NCI-H1436 treated with DMSO at 0.1 percent for 48 hours (cell line): ENCODE measurements around the gene GRIN1.
A peak's percentile ranks its signal among the peaks of the same experiment; 100 is the strongest.

Experiments
- DNase-seq: peaks from one replicate; lab custom pipeline; 2025; lab: John Stamatoyannopoulos, UW

The GRIN1 gene

DNA sequence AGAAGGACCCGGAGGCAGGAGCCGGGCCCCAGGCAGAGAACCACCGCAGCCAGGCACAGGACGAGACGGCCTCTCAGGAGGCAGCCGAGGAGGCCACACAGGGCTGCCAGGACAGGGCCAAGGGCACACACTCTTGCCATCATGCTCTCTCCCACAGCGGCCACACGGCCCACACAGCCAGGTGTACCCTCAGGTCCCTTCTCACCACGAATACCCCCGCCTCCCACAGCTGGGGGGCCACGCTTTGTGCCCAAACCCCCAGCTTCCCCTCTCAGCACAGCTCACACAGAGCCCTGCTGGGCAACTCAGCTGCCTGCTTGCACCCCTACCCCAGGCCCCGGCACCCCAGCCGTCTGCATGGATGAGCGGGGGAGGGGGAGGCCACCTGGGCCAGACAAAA is 54.8 kb downstream of the GRIN1 start:
- DNase-seq = no peak

DNA sequence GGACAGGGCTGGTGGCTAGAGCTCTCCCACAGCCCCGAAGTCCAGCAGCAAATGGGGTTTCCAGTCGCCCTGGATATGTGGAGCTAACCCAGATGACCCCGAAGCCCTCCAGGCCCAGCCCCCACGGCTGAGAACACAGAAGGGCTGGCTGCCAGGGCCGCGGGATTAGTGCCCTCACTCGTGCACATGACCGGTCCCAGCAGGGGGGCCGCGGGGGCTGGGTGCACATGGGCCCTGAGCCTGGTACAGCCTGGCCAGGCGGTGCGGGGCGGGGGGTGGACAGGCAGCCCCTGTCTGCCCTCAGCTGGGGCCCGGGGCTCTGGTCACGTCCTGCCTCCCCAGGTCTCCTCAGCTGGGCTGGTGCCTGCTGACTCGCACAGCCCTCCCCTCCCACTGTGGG is 55.4 kb downstream of the GRIN1 start:
- DNase-seq = no peak

DNA sequence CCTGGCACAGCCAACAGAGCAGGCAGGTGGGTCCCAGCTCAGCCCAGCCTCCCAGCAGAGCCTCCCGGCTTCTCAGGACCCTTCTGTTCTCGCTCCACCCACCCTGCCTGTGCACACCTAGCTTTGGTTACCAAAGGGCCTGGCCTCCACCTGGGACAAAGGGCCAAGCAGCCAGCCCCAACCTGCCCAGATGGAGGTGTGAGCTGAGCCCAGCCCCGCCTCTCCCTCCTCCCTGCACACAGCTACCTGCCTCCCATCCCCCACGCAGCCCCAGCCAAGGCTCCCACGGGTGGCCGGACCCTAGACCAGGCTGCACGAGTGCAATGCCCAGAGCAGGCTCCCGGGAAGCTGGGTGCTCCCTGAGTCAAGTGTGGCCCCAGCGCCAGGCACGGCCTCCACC is 56.0 kb downstream of the GRIN1 start:
- DNase-seq = peak; percentile 22

DNA sequence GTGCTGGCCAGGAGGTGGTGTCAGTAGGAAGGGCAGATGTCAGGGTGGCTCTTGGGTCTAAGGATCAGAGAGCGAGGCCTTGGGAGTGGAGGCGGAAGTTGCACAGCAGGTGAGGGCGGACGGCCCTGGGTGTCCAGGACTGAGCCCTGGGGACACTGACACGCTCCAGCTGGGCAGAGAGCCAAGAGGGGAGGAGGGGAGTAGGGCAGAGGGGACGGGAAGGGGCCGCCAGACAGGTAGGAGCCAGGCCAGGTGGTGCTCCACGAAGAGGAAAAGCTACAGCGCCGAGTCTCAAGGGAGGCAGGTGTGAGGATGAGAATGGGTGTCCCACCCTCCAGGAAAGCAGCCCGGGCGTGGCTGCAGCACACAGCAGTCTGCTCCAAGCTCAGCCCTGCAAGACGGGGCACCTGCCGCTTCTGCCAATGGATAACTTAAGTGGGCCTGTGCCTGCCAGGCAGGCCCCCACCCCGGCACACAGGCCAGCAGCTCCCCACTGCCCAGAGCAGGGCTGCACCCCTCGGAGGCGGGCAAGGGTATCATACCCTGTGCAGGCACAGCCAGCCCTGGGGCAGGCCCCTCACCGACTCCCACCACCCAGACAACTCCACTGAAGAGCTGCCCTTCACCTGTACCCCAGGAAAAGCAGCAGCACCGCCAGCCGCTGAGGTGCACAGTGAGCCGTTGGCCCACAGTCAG is 56.7 kb downstream of the GRIN1 start:
- DNase-seq = peak; percentile 75

DNA sequence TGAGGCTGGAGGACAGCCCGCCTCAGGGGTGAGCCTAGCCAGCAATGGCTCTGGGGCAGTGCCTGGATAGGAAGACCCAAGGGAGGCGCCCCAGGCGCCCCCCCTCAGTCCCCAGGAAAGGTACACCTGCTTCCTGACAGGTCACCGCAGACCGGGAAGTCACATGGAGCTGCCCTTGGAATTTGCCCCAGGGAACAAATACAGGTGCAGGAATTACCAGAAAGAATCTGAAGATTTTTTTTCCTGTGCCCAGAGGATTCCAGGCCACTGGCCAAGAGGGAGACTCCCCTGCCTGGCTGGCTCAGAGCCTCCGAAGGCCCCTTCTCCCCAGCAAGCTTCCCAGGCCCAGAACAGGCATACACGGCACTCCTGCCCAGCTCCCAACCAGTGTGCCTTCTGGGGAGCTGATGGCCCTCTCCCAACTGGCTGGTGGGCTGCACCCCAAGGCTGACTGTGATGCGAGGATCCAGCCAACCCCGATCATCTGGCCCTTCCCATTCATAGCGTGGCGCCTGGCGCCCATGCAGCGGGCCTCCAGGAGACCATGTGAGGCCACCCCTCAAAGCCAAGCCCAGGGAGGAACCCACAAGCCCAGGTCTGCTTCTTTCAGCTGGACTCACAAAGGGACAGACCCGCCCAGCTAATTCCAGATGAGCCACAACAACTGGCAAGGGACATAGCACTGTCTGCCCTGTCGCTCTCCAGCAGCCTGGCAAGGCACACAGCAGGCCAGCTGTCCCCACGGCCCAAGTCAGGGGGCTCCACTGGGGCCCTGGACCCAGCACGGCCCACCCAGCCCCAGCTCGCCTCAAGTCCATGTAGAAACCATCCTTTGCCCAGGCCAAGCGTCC is 59.3 kb downstream of the GRIN1 start:
- DNase-seq = no peak

DNA sequence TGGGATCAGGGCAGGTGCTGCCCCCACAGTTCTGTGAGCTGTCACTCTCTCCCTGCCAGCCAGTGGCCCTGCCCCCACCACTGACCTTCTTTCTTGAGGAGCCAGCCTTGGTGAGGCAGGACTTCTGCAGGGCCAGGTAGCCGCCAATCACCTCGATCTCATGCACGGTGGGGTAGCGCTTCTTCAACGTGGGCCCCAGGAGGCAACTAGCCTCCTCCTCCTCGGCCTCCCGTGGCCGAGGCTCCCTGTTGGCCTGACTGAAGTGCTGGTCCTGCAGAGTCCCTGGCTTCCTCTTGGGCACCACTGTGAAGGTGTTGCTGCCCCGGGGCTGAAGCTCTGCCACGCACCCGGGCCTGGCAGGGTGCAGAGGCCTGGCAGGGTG is 59.9 kb downstream of the GRIN1 start:
- DNase-seq = no peak

DNA sequence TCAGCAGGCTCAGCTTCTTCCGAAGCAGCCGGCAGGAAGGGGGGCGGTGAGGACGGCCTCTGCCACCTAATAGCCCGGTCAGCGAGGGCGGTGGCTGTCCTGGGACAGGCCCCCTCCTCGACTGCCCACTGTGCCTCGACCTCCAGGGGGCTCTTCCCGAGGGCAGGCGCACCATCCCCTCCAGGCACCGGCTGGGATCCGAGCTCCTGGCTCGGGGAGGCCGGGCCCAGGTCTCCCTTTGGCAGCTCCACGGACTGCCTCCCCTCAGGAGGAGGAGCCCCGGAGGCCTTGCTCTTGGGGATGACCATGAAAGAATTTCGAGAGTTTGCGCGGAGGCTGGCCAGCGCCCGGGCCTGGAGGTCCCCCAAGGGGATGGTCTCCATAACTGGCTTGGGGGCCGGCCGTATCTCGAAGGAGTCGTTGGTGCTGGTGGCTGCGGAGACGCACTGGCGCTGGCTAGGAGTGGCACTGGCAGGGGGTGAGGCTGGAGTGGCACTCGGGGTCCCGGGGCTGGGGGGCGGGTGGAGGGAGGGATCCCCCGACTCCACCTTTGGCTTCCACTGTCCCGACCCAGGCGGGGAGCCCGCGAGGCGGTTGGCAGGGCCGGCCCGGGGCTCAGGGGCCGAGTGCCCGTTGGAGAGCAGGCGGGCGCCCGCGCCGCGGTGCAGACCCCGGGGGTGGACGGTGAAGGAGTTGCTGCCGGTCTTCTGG is 60.6 kb downstream of the GRIN1 start:
- no peak for DNase-seq

DNA sequence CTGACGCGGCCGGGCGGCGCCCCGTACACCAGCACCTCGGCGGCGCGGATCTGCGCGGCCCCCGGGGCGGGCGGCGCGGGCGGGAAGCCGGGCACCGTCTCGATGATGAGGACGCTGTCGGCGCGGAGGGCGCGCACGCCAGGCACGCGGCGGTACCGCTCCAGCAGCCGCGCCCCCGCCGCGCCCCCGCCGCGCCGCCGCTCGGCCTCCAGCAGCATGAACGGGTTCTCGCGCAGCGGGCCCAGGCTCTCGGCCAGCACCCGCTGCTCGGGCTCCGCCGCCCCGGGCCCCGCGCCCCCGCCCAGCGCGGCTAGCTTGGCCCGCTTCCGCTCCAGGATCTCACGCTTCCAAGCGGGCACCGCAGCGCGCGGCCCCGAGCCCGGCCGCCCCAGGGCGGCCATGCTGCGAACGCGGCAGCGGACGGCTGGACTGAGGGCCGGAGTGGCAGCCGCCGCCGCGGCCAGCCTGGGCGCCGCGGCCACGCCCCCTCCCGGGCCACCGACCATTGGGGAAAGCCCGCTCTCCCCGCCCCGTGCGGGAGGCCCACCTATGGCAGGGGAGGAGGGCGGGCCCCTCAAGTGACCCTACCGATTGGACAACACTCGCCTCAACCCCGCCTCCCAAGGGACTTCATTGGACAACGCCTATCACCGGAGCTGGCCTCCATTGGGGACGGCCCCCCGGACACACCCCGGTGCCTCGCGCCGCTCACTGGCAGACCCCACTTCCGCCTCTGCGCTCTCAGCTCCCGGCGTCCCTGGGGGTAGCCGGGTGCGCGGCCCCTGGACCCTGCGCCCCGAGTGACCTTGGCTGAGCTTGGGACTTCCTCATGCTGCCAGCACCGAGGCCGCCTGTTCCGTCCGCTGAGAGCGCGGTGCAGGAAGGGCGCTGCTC is 61.6 kb downstream of the GRIN1 start, which contains the start of gene TPRN:
TSS of gene TPRN (minus strand) at position 431 of the 894 bp plus-strand sequence. CDS start at position 401, 30 bp downstream.
- DNase-seq = peak; percentile 95

DNA sequence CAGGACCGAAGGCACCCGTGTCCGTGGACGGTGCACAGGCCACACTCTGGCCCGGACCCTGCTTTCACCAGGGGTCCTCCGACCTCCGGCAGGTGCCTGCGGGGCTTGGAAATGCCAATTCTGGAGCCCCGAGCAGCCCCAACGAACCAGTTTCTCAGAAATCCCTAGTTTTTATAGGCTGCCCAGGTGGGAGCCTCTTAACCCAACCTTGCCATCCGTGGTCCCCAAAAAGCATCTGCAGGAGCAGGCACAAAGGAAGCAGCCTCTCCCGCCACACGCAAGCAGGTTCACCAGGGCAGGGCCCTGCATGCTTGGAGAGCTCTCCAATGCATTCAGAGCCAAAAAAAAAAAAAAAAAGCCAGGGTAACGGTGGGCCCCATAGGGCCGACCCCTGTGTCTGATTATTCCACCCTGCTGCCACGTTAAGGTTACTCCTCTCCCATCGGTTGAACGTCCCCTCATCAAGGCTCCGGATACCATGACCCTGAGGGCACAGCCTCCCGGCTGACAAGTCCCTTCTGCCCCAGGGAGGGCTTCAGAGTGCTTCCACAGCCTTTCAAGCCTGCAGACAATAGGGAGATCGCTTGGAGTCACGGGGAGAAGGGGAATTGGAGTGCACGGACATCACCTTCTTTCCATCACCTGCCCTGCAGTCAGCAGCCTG is 62.4 kb downstream of the GRIN1 start:
- no peak for DNase-seq

DNA sequence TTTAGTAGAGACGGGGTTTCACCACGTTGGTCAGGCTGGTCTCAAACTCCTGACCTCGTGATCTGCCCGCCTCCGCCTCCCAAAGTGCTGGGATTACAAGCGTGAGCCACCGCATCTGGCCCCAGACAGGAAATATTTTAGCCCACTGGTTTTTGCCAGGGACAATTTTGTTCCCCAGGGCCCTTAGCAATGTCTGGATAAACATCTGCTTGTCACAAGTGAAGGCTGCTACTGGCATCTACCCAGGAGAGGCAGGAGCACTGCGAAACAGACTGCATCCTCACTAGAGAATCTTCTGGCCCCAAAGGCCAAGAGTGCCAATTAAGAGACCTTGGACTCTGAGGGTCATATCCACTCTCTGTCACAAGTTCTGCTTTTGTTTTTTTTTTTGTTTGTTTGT is 64.0 kb downstream of the GRIN1 start:
- DNase-seq = no peak

DNA sequence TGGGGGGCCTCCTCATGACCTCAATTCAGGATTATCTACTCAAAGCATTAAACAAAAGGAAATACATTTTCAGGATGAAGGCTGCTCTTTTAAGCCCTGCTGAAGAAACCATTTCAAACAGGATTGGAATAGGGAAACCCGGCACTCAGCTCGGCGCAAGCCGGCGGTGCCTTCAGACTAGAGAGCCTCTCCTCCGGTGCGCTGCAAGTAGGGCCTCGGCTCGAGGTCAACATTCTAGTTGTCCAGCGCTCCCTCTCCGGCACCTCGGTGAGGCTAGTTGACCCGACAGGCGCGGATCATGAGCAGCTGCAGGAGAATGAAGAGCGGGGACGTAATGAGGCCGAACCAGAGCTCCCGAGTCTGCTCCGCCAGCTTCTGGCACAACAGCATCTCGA is 65.8 kb downstream of the GRIN1 start:
- no peak for DNase-seq

DNA sequence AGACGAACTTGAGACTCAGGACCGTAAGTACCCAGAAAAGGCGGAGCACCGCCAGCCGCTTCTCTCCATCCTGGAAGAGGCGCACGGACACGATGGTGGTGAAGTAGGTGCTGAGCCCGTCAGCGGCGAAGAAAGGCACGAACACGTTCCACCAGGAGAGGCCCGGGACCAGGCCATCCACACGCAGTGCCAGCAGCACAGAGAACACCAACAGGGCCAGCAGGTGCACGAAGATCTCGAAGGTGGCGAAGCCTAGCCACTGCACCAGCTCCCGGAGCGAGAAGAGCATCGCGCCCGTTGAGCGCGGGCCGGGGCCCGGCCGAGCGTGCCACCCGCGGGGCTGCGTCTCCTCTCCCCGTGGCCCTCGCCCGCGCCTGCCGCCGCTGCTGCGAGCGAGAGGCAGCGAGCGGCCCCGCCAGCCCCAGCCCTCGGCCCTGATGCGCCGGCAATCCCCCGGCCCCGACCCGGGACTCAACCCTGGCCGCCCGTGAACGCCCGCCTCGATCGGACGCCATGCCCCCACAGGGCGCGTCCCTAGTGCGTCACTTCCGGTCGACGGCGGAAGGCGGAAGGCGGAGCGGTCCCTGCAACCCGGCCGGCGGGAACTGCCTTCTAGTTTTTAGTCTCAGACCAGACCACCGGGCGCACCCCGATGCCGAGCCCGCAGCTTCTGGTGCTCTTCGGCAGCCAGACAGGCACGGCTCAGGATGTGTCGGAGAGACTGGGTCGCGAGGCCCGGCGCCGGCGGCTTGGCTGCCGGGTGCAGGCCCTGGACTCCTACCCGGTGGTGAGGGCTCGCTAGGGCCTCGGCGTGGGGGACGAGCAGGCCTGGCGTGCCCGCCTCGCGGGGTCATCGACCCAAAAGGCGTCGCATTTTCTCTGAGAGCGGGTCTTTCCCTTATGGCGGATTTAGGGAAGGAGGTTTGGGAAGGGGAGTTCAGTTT is 66.4 kb downstream of the GRIN1 start, which contains the start of the genes NDOR1 and TMEM203:
TSS of gene NDOR1 (plus strand) at position 575 of the 944 bp plus-strand sequence. CDS start at position 653, 78 bp downstream.
TSS of gene TMEM203 (minus strand) at position 523 of the 944 bp plus-strand sequence. CDS start at position 289, 234 bp downstream.
- DNase-seq = peak; percentile 20

DNA sequence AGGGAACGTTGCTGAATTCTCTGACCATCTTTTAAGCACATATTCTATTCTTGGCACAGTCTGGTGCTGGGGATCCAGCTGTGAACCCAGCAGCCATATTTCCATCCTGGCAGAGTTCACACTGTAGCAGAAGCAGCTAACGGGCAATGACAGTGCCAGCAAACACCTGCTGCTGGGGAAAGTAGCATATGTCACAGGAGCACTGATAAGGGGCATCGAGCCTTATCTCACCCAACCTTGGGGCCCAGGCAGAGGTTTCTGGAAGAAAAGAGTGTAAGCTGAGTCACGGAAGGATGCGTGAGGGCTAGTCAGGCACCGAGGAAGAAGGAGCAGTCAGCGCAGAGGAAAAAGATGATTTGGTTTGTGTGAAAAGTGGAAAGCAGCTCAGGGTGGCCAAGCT is 67.6 kb downstream of the GRIN1 start:
- DNase-seq = no peak

DNA sequence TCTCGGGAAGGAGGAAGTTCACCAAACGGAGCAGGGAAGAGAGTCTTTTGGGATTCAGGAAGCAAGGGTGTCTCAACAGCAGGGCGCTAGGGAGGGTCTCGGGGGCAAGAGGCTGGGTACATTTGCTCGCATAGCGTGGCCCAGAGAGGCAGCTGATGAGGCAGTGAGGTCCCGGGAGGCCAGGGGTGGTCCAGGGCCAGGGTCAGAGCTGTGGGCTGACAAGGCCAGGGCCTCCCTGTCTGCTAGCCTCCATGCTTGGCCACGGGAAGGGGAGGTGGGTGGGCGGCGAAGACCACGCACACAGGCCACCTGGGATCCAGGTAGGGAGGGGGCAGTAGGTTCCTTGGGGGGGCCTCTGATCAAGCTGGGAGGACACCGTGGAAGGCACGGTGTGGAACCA is 72.6 kb downstream of the GRIN1 start:
- DNase-seq = no peak

DNA sequence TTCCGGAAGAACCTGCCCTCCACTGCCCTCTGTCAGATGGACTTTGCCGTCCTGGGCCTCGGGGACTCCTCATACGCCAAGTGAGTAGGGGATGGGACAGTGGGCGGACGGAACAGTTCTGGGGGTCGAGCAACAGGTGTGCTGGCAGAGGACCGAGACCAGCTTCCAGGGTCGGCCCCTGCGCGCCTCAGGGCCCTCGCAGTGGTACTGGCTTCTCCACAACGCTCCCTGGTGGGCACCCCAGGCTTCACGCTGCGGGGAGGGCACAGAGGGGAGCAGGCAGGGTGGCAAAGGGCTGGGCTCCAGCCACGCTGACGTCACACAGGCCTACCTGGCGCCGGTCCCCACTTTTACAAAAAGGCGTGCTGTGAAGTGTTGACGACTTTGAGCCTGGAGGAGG is 73.6 kb downstream of the GRIN1 start:
- no peak for DNase-seq

DNA sequence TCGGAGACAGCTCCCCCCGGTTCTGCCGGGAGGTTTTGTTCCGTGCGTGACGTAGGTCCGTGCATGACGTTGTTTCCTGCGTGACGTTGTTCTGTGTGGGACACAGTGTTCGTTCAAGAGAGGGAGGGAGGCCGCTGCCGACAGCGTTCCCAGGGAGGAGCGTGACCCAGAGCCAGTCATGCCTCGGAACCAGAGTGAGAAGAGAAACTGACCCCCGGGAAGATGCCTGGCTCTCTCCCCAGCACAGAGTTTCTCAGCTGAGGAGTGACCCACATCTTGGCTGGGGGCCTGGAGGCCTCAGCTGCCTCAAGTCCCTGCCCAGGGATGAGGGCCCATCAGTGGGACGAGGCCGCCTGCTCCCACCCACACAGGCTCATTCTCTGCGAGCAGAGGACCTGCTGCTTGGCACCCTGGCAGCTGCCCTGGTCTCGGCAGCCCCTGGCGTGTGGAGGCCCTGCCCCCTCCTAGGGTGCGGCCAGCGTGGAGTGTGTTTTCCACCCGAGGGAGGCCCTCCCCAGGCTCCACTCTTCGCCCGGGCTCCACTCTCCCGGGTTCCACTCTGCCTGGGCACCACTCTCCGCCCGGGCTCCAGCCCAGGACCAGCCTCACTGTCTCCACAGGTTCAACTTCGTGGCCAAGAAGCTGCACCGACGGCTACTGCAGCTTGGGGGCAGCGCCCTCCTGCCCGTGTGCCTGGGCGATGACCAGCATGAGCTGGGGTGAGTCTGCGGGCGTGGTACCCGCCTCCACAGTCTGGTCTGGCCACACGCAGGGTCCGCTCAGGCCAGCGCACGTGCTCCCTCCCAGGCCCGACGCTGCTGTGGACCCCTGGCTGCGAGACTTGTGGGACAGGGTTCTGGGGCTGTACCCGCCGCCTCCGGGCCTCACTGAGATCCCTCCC is 74.5 kb downstream of the GRIN1 start:
- DNase-seq = no peak

DNA sequence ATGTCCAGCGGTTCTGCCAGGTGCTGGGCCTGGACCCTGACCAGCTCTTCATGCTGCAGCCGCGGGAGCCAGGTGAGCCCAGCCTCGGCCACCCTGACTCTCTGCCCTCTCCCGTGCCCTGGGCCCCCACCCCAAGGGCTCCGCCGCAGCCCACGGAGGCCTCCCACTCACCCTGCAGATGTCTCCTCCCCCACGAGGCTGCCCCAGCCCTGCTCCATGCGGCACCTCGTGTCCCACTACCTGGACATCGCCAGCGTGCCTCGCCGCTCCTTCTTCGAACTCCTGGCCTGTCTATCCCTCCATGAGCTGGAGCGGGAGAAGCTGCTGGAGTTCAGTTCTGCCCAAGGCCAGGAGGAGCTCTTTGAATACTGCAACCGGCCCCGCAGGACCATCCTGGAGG is 75.7 kb downstream of the GRIN1 start:
- DNase-seq = no peak

DNA sequence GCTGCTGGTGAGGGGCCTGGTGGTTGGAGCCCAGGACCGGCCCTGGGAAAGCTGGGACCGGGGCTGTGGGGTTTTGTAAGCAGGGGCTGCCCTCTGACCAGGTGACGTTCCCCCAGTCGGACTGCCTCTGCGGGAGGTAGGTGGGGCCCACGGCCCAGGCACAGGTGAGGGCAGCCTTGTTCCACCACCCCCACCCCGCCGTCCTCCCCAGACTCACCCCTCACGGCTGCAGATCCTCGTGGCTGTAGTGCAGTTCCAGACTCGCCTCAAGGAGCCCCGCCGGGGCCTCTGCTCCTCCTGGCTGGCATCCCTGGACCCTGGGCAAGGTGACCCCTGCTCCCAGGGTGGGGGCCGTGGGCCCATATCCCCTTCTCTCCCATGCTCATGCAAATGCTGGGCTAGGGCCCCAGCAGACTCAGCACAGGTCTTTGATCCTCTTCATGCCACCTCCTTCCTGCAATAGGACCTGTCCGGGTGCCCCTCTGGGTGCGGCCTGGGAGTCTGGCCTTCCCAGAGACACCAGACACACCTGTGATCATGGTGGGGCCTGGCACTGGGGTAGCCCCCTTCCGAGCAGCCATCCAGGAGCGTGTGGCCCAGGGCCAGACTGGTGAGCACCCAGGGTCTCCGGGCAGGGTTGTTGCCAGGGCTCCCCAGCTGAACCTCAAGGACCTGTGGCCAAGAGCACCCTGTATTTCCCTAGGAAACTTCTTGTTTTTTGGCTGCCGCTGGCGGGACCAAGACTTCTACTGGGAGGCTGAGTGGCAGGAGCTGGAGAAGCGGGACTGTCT is 76.4 kb downstream of the GRIN1 start:
- no peak for DNase-seq
